Spleen (tissue), 11 donors: Measurements from ENCODE around the gene ITGBL1. TPM values are rescaled to one million over a fixed set of nuclear protein-coding genes. Genes with fewer than 3 reads are reported as not detected.

Experiments
- DNase-seq: peaks from one replicate; pipeline ENCODE4 v3.0.0-alpha.2; 2020
- H3K27ac ChIP-seq, 8 donors: fragments of 200-600 bp; sonication (generic) in 7 of 8; 1 replicate in 4 of 8; 2 replicates in 4 of 8; pipeline versions ENCODE4 v1.5.0 to v1.8.0; 2016 to 2021; ENCODE audit warnings: inconsistent platforms in 4 of 8, mild to moderate bottlenecking in 4 of 8, moderate library complexity in 1 of 8
- H3K27me3 ChIP-seq, 7 donors: fragments of 200-600 bp; sonication (generic) in 6 of 7; replicated peaks in 1 of 7; 1 replicate in 4 of 7; 2 replicates in 3 of 7; pipeline versions ENCODE4 v1.5.0 to v1.8.0; 2016 to 2021; ENCODE audit warnings: inconsistent platforms in 3 of 7, mild to moderate bottlenecking in 1 of 7
- H3K36me3 ChIP-seq, 6 donors: fragments of 200-600 bp; sonication (generic) in 5 of 6; 1 replicate in 4 of 6; 2 replicates in 2 of 6; pipeline versions ENCODE4 v1.5.0 to v1.8.0; 2016 to 2021; ENCODE audit warnings: inconsistent platforms in 2 of 6
- H3K4me1 ChIP-seq, 6 donors: fragments of 200-600 bp; sonication (generic) in 5 of 6; 1 replicate in 3 of 6; 2 replicates in 3 of 6; pipeline versions ENCODE4 v1.5.0 to v1.8.0; 2016 to 2021; ENCODE audit warnings: inconsistent platforms in 3 of 6
- H3K4me3 ChIP-seq, 8 donors: fragments of 200-600 bp; sonication (generic) in 7 of 8; 1 replicate in 4 of 8; 2 replicates in 4 of 8; pipeline versions ENCODE4 v1.5.0 to v1.8.0; 2016 to 2021; ENCODE audit warnings: inconsistent platforms in 4 of 8, mild to moderate bottlenecking in 4 of 8, moderate library complexity in 2 of 8
- H3K9me3 ChIP-seq, 8 donors: fragments of 200-600 bp; sonication (generic) in 7 of 8; 1 replicate in 4 of 8; 2 replicates in 4 of 8; pipeline versions ENCODE4 v1.5.0 to v1.8.0; 2016 to 2021; ENCODE audit warnings: inconsistent platforms in 4 of 8
- CTCF ChIP-seq, 11 experiments: fragments of 200-600 bp in 7 of 11; fragments of 450-650 bp in 4 of 11; sonication (generic) in 4 of 11; IDR thresholded peaks in 8 of 11; conservative IDR thresholded peaks in 3 of 11; 1 replicate in 7 of 11; 2 replicates in 4 of 11; pipeline versions ENCODE4 v1.4.0 to v1.8.0; 2016 to 2021; ENCODE audit warnings: antibody characterized with exemption in 11 of 11, inconsistent platforms in 4 of 11, mild to moderate bottlenecking in 1 of 11
- POLR2A ChIP-seq, 3 donors: fragments of 450-650 bp; IDR thresholded peaks; one replicate each; pipeline ENCODE4 v1.5.1; 2017; ENCODE audit warnings: antibody characterized with exemption in 3 of 3, mild to moderate bottlenecking in 1 of 3
- POLR2AphosphoS5 ChIP-seq, 3 donors: sonication (generic); formaldehyde crosslinking; IDR thresholded peaks; one replicate each; pipeline ENCODE4 v1.5.1; 2017; ENCODE audit warnings: antibody characterized with exemption in 3 of 3
- WGBS, 5 donors: extraction: QIAGEN DNeasy Blood & Tissue Kit in 3 of 5; methylation state at CpG; one replicate each; pipeline versions ENCODE4 v1.1.5 to v1.1.7; 2013 to 2018; 5-methylcytosine and 5-hydroxymethylcytosine counted together
- intact Hi-C: fragments of 100-400 bp; cut with DNase I; formaldehyde crosslinking; loops from one replicate; pipeline ENCODE4 v1.15.0; 2023; ENCODE audit warnings: low total_unique reads
- polyA plus RNA-seq, 3 donors: library from polyadenylated mRNA; stranded (reverse); fragments of 200-250 nt; gene quantifications; one replicate each; pipeline ENCODE4 v1.2.1, GENCODE V29; 2013
- total RNA-seq, 7 donors: library from RNA; depleted of rRNA in 3 of 7; stranded (reverse); fragments of >200 nt in 3 of 7; fragmentation: NEBNext Ultra II Directional in 4 of 7; extraction: Animal tissue kit (Norgen Biotek cat#: 25700) in 4 of 7; gene quantifications; one replicate each; pipeline versions ENCODE4 v1.1.0 to v1.2.1, GENCODE V29; 2016 to 2021
- donor health status: healthy with polysubstance abuse.
- donor health status: DM: no; HTN: no; CAD: no; lungs with moderate emphysema.
- donor health status: DM: no; HTN: no; CAD: no.
- donor health status: Bipolar disorder and iron deficiency.
- donor health status: healthy.
- donor health status: DM: no; HTN: no; CAD: no.
- donor health status: DM: yes; HTN: yes; CAD: no.

ITGBL1 gene
- total and polyA plus RNA-seq, 10 donors, result 0.48 to 1.6 (median 0.97) TPM; not detected in 1

- Histone ChIP-seq H3K27me3 (no peaks in the 10 kb centered on the region), H3K36me3 (no peaks in the 10 kb centered on the region), H3K4me3 (no peak overlapping the region), H3K9me3 (no peaks in the 10 kb centered on the region), H3K4me1 (no peaks in the 10 kb centered on the region), H3K27ac (no peak overlapping the region)
- WGBS, 5 donors, result 22 to 41% (median 31%) methylated on average over 1 of the region's 1 CpG
- no peak for DNase-seq
- TF ChIP-seq POLR2A (IDR thresholded peaks at IDR 0.05), result no peak
- intact Hi-C loops, result loop anchor here (10.0 kb wide), 1 partner anchor 1041 kb away; no protein-coding TSS in a partner anchor
These were observed 61.6 kb downstream of the ITGBL1 start for GRCh38 chr13:101514100-101514499.

- H3K4me3 ChIP-seq, result no peak overlapping the region
- intact Hi-C loops, result loop anchor here (5.0 to 10.0 kb wide), 2 partner anchors 243 to 1040 kb away; no protein-coding TSS in a partner anchor
- no peaks in the 10 kb centered on the region for H3K36me3 ChIP-seq
- no peak overlapping the region for H3K27ac ChIP-seq
- H3K4me1 ChIP-seq, result no peaks in the 10 kb centered on the region
- DNase-seq, result no peak
- H3K9me3 ChIP-seq, result no peaks in the 10 kb centered on the region
- peak in 9 of 11 experiments; percentile 34 to 66 (median 52) for TF ChIP-seq CTCF (IDR thresholded peaks at IDR 0.05 in 8 of 11, conservative IDR thresholded peaks at IDR 0.05 in 3 of 11)
- TF ChIP-seq POLR2A (IDR thresholded peaks at IDR 0.05), result no peak
- TF ChIP-seq POLR2AphosphoS5 (IDR thresholded peaks at IDR 0.05), result no peak
- H3K27me3 ChIP-seq, result no peaks in the 10 kb centered on the region
These were observed 62.3 kb downstream of the ITGBL1 start for GRCh38 chr13:101514695-101515275.

- intact Hi-C loops, result loop anchor here (5.0 to 10.0 kb wide), 2 partner anchors 242 to 1039 kb away; no protein-coding TSS in a partner anchor
- TF ChIP-seq CTCF (IDR thresholded peaks at IDR 0.05 in 8 of 11, conservative IDR thresholded peaks at IDR 0.05 in 3 of 11) (no peak), POLR2AphosphoS5 (IDR thresholded peaks at IDR 0.05) (no peak), POLR2A (IDR thresholded peaks at IDR 0.05) (no peak)
- H3K27ac ChIP-seq, result no peak overlapping the region
- no peaks in the 10 kb centered on the region for H3K27me3 ChIP-seq
- no peaks in the 10 kb centered on the region for H3K36me3 ChIP-seq
- no peaks in the 10 kb centered on the region for H3K9me3 ChIP-seq
- no peaks in the 10 kb centered on the region for H3K4me1 ChIP-seq
- DNase-seq, result no peak
- no peak overlapping the region for H3K4me3 ChIP-seq
- WGBS, 5 donors, result 79 to 90% (median 82%) methylated on average over 3 of the region's 3 CpGs
These were observed 63.0 kb downstream of the ITGBL1 start for GRCh38 chr13:101515504-101515903.

GRCh38 chr13:101516262-101516661 is 63.8 kb downstream of the ITGBL1 start:
- H3K36me3 ChIP-seq, result no peaks in the 10 kb centered on the region
- no peaks in the 10 kb centered on the region for H3K4me1 ChIP-seq
- no peak overlapping the region for H3K27ac ChIP-seq
- intact Hi-C loops, result loop anchor here (5.0 to 10.0 kb wide), 2 partner anchors 241 to 1039 kb away; no protein-coding TSS in a partner anchor
- no peak for TF ChIP-seq CTCF (IDR thresholded peaks at IDR 0.05 in 8 of 11, conservative IDR thresholded peaks at IDR 0.05 in 3 of 11)
- TF ChIP-seq POLR2A (IDR thresholded peaks at IDR 0.05), result no peak
- no peak for TF ChIP-seq POLR2AphosphoS5 (IDR thresholded peaks at IDR 0.05)
- 94 to 96% (median 95%) methylated on average over 2 of the region's 2 CpGs for WGBS, 5 donors
- DNase-seq, result no peak
- no peak overlapping the region for H3K4me3 ChIP-seq
- no peaks in the 10 kb centered on the region for H3K9me3 ChIP-seq
- H3K27me3 ChIP-seq, result no peaks in the 10 kb centered on the region
